Measurements from ENCODE around the gene SOAT2. TPM values are rescaled to one million over a fixed set of nuclear protein-coding genes. Genes with fewer than 3 reads are reported as not detected.

SOAT2 gene
- total and polyA plus RNA-seq, 5 experiments from 2014 or later: 0.42 to 0.80 (median 0.71) TPM

DNA sequence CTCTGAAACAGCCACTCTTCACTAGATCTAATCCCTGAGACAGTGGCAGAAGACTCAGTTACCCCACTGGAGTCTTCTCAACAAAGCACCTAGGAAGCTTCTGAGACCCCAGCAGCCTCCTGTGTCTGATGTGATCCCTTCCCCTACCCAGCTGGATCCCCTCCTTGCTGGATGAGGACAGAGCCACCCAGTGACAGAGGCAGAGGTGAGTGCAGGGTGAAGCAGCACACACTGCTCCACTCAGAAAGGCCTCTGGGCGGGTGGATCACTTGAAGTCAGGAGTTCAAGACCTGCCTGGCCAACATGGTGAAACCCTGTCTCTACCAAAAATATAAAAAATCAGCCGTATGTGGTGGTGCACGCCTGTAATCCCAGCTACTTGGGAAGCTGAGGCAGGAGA is 26.8 kb upstream of the SOAT2 start:
- no peak for DNase-seq
- Mint-ChIP-seq H3K9me3 (no peaks in the 10 kb centered on the region), H3K27me3 (no peaks in the 10 kb centered on the region), H3K4me1 (peaks cover 28 to 75% (median 66%) of the 10 kb centered on the region in 4 donors), H3K27ac (peak overlapping the region in 5 of 10 donors; percentile 7 to 70 (median 51)), H3K36me3 (peaks cover 0 to 60% (median 6%) of the 10 kb centered on the region in 3 donors), H3K4me3 (peak overlapping the region in 1 of 10 donors; percentile 14)
- POLR2A ChIA-PET: interaction anchor here (1.4 kb wide), 1 partner anchor 9 kb away, joined by 4 read pairs; no protein-coding TSS in a partner anchor
- ATAC-seq: no peak

DNA sequence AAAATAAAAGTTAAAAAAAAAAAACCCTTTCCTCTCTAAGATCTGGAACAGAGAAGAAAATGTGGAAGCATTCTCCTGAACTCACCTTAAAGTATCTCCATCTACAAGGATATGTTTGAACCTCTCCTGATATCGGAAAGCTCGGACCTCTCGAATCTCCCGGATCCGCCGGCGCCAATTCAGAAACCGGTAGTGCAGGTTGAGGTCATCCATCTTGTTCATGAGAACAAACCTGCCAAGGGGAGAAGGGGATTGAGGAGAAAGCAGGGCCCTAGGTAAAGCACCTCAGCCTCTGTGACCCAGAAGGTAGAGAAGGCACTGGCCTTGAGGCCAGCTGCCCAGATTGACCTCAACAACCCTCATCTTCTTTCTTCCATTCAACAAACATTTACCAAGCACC is 26.3 kb upstream of the SOAT2 start:
- Mint-ChIP-seq H3K4me1 (peaks cover 26 to 70% (median 64%) of the 10 kb centered on the region in 4 donors), H3K9me3 (no peaks in the 10 kb centered on the region), H3K4me3 (peak overlapping the region in 8 of 10 donors; percentile 31 to 95 (median 92)), H3K27ac (peak overlapping the region in 5 of 10 donors; percentile 7 to 60 (median 43)), H3K27me3 (no peaks in the 10 kb centered on the region), H3K36me3 (peaks cover 0 to 55% (median 6%) of the 10 kb centered on the region in 3 donors)
- no peak for ATAC-seq
- DNase-seq: no peak
- POLR2A ChIA-PET: interaction anchor here (1.4 kb wide), 1 partner anchor 9 kb away, joined by 4 read pairs; no protein-coding TSS in a partner anchor

DNA sequence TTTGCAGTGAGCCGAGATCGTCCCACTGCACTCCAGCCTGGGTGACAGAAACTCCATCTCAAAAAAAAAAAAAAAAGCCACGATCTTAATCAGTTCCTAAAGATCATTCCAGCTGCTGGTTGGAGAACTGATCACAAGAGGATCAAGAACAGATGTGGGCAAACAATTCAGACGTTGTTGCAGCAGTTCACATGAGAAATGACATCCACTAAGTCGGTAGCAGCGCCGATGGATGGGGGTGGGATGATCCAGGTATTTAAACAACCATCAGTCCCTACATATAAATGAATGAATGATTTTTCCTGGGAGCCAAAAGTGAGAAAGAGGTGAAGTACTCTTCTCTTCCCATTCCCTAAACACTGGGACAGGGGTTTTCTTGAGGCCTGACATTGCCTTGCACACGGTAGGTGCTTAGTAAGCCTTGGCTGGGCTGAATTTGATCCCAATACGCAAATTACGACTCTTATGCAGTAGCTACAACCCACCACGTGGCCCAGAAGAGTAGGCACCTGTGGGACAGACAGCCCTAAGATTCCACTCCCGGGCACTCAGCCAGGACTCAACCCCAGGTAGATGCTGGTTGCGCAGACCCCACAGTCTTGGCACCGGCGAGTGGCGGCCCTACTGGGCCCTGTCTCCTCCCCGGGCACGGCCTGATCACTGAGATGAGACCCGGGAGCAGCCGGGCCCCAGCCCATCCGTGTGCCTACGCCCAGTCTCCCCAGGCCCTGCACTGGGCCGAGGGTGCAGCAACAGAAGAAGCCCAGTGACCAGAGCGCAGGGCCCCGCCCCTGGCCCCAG is 24.7 kb upstream of the SOAT2 start:
- Mint-ChIP-seq H3K27ac (peak overlapping the region; percentile 91 to 98 (median 97)), H3K4me1 (peaks cover 24 to 67% (median 54%) of the 10 kb centered on the region in 4 donors), H3K4me3 (peak overlapping the region; percentile 85 to 99 (median 94)), H3K27me3 (no peaks in the 10 kb centered on the region), H3K36me3 (peaks cover 0 to 39% (median 6%) of the 10 kb centered on the region in 3 donors), H3K9me3 (no peaks in the 10 kb centered on the region)
- ATAC-seq (peak; percentile 53 to 62), DNase-seq (peak in 9 of 10 donors; percentile 30 to 79 (median 58))
- POLR2A ChIA-PET: interaction anchor here (0.6 to 4.4 kb wide), 21 partner anchors 10 to 547 kb away, joined by 3 to 58 read pairs (median 6); partner anchors contain the start of genes ATF7, CSAD, EIF4B and IGFBP6

DNA sequence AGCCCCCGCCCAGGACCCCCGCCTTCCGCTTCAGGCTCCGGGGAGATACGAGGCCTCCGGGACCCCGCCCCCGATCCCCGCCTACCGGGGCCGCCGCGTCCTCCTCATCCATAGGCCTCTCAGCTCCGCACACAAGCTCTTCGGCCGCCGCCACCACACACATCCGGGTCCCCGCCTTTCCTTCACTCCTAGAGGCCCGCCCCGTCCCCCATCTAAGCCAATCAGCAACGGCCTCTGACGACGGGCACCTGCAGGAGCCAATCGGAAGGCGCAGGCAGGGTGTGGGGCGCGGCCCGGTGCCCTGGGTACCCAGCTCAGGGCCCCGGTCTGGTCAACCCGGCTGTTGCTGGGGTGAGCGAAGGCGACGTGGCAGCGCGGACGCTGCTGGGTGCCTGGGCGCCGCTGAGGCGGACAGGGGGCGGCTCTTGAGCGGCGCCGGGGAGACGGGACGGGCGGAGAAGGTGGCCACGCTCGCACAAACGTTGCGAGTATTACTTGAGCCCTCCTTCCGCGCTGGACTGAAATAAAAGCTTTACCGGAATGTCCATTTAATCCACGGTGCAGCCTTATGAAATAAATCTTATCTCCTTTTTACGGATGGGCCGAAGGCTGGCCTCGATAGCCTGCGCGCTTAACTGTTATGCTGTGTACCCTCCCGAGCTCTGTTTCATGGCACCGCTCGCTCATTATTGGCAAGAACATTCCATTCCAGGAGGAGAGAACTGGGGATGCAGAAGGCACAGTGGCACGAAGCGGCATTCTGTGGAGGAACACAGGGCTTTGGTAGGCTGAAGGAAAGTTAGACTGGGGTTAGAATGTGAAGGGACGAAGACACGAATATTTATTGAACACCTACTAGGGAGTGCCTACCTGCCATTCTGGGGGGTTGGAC is 23.8 kb upstream of the SOAT2 start, which contains the start of gene SPRYD3:
Gene SPRYD3 (minus strand): TSS at position 165 of the 892 bp plus-strand sequence. CDS start 57 bp downstream, at position 108.
- H3K27me3 Mint-ChIP-seq: no peaks in the 10 kb centered on the region
- H3K4me1 Mint-ChIP-seq: peaks cover 20 to 59% (median 47%) of the 10 kb centered on the region in 4 donors
- H3K27ac Mint-ChIP-seq: peak within 1 kb of the TSS; percentile 91 to 98 (median 97)

DNA sequence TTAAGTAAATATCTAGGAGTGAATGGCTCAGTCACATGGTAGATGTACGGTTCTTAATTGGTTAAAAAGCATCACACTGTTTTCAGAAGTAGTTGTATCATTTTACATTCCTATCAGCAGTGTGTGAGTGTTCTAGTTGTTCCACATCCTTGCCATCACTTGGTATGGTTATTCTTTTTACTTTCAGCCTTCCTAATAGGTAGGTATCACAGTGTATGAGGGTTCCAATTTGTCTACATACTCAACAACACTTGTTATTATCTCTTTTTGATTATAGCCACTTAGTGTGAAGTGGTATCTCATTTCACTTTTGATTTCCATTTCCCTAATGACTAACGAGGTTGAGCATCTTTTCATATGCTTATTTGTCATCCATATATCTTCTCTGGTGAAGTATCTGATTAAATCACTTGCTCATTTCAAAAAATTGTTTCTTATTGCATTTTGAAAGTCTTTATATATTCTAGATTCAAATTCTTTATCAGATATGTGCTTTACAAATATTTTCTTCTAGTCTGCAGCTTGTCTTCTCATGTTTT is 20.6 kb upstream of the SOAT2 start:
- H3K27ac Mint-ChIP-seq: no peak overlapping the region
- H3K4me1 Mint-ChIP-seq: peaks cover 6 to 30% (median 24%) of the 10 kb centered on the region in 4 donors
- no peak for ATAC-seq
- no peak for DNase-seq
- no peak overlapping the region for H3K4me3 Mint-ChIP-seq
- H3K36me3 Mint-ChIP-seq: no peaks in the 10 kb centered on the region
- POLR2A ChIA-PET: no interaction called here
- no peaks in the 10 kb centered on the region for H3K9me3 Mint-ChIP-seq
- peaks cover 0 to 10% (median 0%) of the 10 kb centered on the region in 5 donors for H3K27me3 Mint-ChIP-seq

More for the DNA sequence above, 23.8 kb upstream of the SOAT2 start, which contains the start of gene SPRYD3:
- POLR2A ChIA-PET: interaction anchor here (0.5 to 4.4 kb wide), 22 partner anchors 11 to 546 kb away, joined by 3 to 58 read pairs (median 6); partner anchors contain the start of genes ATF7, CSAD, EIF4B and IGFBP6
- no peaks in the 10 kb centered on the region for H3K9me3 Mint-ChIP-seq
- DNase-seq (peak; percentile 91 to 99 (median 97)), ATAC-seq (peak; percentile 95 to 96)
- peaks cover 0 to 30% (median under 1%) of the 10 kb centered on the region in 3 donors for H3K36me3 Mint-ChIP-seq
- H3K4me3 Mint-ChIP-seq: peak within 1 kb of the TSS; percentile 85 to 99 (median 94)

DNA sequence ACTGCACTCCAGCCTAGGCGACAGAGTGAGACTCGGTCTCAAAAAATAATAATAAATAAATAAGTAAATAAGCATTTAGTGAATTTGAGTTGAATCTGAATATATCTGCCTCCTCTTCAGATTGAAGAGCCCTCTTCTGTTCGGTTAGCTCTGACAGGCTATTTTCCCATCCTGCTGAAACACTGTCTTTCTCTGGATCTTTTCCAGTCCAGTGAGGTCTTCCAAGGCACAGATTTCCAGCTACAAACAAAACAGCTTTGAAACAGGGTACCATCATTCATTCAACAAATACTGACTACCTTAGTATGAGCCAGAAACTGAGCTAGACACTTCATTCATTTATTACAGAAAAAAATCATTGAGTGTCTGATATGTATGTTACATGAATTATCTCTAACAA is 16.9 kb upstream of the SOAT2 start:
- H3K4me1 Mint-ChIP-seq: peaks cover 0 to under 1% (median 0%) of the 10 kb centered on the region in 4 donors
- H3K4me3 Mint-ChIP-seq: no peak overlapping the region
- ATAC-seq (no peak), DNase-seq (no peak)
- no peaks in the 10 kb centered on the region for H3K36me3 Mint-ChIP-seq
- no peaks in the 10 kb centered on the region for H3K9me3 Mint-ChIP-seq
- H3K27ac Mint-ChIP-seq: no peak overlapping the region
- POLR2A ChIA-PET: interaction anchor here (0.6 to 1.5 kb wide), 5 partner anchors 10 to 178 kb away, joined by 3 to 4 read pairs (median 3); partner anchors contain the start of gene SOAT2
- peaks cover 0 to 10% (median 7%) of the 10 kb centered on the region in 5 donors for H3K27me3 Mint-ChIP-seq

DNA sequence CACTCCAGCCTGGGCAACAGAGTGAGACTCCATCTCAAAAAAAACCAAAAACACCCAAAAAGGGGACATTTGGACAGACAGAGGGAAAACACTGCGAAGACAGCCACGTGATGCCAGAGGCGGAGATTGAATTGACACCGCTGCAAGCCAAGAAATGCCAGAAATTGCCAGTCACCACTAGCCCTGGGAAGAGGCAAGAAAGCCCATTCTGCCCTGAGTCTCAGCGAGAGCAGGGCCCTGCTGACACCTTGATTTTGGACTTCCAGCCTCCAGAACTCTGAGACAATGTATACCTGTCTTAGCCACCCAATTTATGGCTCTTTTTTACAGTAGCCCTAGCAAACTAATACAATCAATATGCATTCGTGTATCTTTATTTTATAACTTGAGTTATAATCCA is 13.2 kb upstream of the SOAT2 start:
- DNase-seq (no peak), ATAC-seq (no peak)
- H3K4me1 Mint-ChIP-seq: peaks cover 6 to 8% (median 6%) of the 10 kb centered on the region in 4 donors
- H3K36me3 Mint-ChIP-seq: peaks cover 0 to 2% (median 0%) of the 10 kb centered on the region in 3 donors
- POLR2A ChIA-PET: interaction anchor here (0.6 to 1.6 kb wide), 3 partner anchors 13 to 162 kb away, joined by 4 to 6 read pairs (median 4); partner anchors contain the start of gene SOAT2
- H3K9me3 Mint-ChIP-seq: no peaks in the 10 kb centered on the region
- no peak overlapping the region for H3K4me3 Mint-ChIP-seq
- peaks cover 0 to 10% (median 7%) of the 10 kb centered on the region in 5 donors for H3K27me3 Mint-ChIP-seq
- H3K27ac Mint-ChIP-seq: no peak overlapping the region

DNA sequence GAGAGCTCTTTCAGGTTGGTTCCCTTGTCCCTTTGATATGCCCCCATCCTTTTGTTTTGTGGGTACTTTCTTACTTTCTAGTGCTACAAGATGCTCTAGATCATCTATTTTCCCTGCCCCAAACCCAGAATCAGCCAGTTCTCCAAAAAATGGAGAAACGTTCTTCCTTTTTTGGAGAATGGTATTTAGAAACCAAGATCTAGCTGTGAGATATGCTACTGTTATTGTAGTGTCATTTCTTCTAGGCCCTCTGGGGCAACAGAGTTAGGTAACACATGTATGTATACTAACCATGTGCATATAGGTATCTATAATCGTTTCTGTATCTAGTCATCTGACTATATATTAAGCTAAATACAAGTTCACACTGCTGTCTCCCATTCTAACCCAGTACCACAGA is 12.7 kb upstream of the SOAT2 start:
- ATAC-seq: no peak
- Mint-ChIP-seq H3K27me3 (peaks cover 0 to 10% (median 7%) of the 10 kb centered on the region in 5 donors), H3K4me1 (peaks cover 6 to 8% (median 6%) of the 10 kb centered on the region in 4 donors), H3K27ac (no peak overlapping the region), H3K4me3 (no peak overlapping the region), H3K9me3 (no peaks in the 10 kb centered on the region), H3K36me3 (peaks cover 0 to 2% (median 0%) of the 10 kb centered on the region in 3 donors)
- POLR2A ChIA-PET: interaction anchor here (0.5 to 1.6 kb wide), 4 partner anchors 11 to 225 kb away, joined by 3 to 6 read pairs (median 4); partner anchors contain the start of genes SOAT2 and SPRYD3
- DNase-seq: no peak

DNA sequence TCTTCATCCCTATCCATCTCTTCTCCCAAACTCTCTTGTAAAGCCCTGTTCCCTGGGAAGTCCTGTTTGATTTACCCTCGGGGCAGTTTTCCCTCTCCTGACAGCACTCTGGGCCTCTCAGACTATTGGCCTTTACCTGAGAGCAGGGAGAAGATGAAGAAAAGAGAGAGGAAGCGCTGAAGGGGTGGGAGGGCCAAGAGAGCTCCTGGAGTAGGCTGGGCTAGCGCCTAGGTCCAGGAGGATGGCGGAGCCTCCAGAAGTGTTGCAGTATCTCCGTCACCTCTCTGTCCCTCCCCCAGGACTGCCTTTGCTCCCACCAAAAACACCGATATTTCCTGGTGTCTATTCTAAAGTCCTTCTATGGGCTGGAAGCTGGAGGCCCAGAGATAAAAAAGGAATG is 11.5 kb upstream of the SOAT2 start:
- peak overlapping the region in 1 of 10 donors; percentile 4 for H3K27ac Mint-ChIP-seq
- no peak overlapping the region for H3K4me3 Mint-ChIP-seq
- H3K27me3 Mint-ChIP-seq: peaks cover 0 to 9% (median 7%) of the 10 kb centered on the region in 5 donors
- no peak for ATAC-seq
- H3K4me1 Mint-ChIP-seq: peaks cover 7 to 14% (median 12%) of the 10 kb centered on the region in 4 donors
- H3K36me3 Mint-ChIP-seq: peaks cover 0 to 2% (median 0%) of the 10 kb centered on the region in 3 donors
- H3K9me3 Mint-ChIP-seq: no peaks in the 10 kb centered on the region
- DNase-seq: no peak
- POLR2A ChIA-PET: interaction anchor here (4.7 kb wide), 1 partner anchor 12 kb away, joined by 26 read pairs; the partner anchor contains the start of gene SPRYD3

DNA sequence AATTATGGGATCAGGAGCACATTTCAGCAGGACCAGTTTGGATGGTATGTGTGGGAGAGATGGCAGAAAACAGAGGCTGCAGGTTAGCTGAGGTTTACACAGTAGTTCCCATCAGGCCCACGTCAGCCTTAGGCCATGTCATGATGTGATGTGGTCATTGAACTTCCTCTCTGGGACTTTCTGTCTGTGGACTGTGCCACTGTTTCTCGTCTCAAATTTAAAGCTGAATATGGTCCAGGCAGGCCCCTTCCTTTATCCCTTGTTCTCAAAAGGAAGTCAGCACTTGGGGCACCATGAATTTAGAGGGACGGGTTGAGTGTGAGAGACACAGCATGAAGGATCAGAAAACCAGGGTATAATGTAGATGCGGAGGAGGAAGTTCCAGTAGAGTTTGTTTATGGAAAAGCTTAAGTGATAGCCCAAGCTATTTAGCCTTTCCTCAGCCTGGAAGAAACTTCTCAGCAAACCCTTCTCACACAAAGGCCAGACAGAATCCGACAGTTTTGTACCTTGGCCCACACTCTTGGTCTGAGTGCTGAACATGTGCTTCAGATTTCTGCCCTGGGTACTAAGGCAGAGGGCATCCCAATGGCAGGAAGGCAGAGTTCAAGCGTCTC is 9.4 kb upstream of the SOAT2 start:
- Mint-ChIP-seq H3K4me1 (peaks cover 21 to 35% (median 27%) of the 10 kb centered on the region in 4 donors), H3K9me3 (no peaks in the 10 kb centered on the region), H3K36me3 (peaks cover 0 to 2% (median 0%) of the 10 kb centered on the region in 3 donors), H3K4me3 (no peak overlapping the region), H3K27ac (peak overlapping the region in 2 of 10 donors; percentile 15 to 79), H3K27me3 (peaks cover 0 to 3% (median 1%) of the 10 kb centered on the region in 5 donors)
- no peak for DNase-seq
- POLR2A ChIA-PET: interaction anchor here (0.7 to 4.7 kb wide), 4 partner anchors 9 to 42 kb away, joined by 3 to 26 read pairs (median 6); partner anchors contain the start of genes SOAT2 and SPRYD3
- peak in 1 of 2 donors; percentile 18 for ATAC-seq

DNA sequence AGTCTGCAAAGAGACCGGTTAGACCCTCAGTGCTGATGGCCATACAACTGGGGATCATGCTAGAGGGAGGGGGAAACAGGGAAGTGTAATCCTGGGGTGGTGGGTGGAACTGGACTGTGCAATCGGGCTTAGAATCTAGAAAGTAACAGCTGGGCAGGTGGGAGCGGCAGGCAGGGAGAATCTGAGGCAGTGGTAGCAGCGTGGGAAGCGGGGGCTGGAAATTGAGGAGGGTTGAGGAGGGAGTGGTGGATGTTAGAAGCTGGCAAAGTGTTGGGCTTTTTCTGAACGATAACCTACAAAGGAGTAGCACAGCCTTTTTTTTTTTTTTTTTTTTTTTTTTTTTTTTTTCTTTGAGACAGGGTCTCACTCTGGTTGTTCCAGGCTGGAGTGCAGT is 8.9 kb upstream of the SOAT2 start:
- peaks cover 26 to 40% (median 32%) of the 10 kb centered on the region in 4 donors for H3K4me1 Mint-ChIP-seq
- DNase-seq: no peak
- POLR2A ChIA-PET: interaction anchor here (0.9 to 4.7 kb wide), 3 partner anchors 8 to 43 kb away, joined by 6 to 26 read pairs (median 7); partner anchors contain the start of genes SOAT2 and SPRYD3
- H3K36me3 Mint-ChIP-seq: peaks cover 0 to 2% (median 0%) of the 10 kb centered on the region in 3 donors
- peak overlapping the region in 2 of 10 donors; percentile 15 to 79 for H3K27ac Mint-ChIP-seq
- no peak for ATAC-seq
- no peaks in the 10 kb centered on the region for H3K9me3 Mint-ChIP-seq
- no peak overlapping the region for H3K4me3 Mint-ChIP-seq
- peaks cover 0 to 3% (median 0%) of the 10 kb centered on the region in 5 donors for H3K27me3 Mint-ChIP-seq
